ENCODE data around the gene ADIPOQ.
"Not testable (repeated sequence)": the region's sequence is repeated elsewhere in the genome, so short reads cannot be mapped to it uniquely, and the experiment has no call there.

ADIPOQ gene

GRCh38 chr3:186882150-186882524 is 39.6 kb downstream of the ADIPOQ start:
- in situ Hi-C loops (cut with HindIII; ENCODE audit: low sequenced_read_pairs), result no loop called here
- no peak for DNase-seq (ENCODE audit: low read depth)
- no peak overlapping the region for H3K4me3 ChIP-seq (ENCODE audit: low read depth, low read length)
- TF ChIP-seq CTCF (IDR thresholded peaks at IDR 0.05; ENCODE audit: low read depth, low read length, missing control alignments), result no peak

GRCh38 chr3:186882881-186883685 is 40.6 kb downstream of the ADIPOQ start:
- no peak for DNase-seq (ENCODE audit: low read depth)
- H3K4me3 ChIP-seq (ENCODE audit: low read depth, low read length), result no peak overlapping the region
- TF ChIP-seq CTCF (IDR thresholded peaks at IDR 0.05; ENCODE audit: low read depth, low read length, missing control alignments), result no peak
- in situ Hi-C loops (cut with HindIII; ENCODE audit: low sequenced_read_pairs), result no loop called here

- TF ChIP-seq CTCF (IDR thresholded peaks at IDR 0.05; ENCODE audit: low read depth, low read length, missing control alignments), result no peak
- DNase-seq (ENCODE audit: low read depth), result no peak
- no peak overlapping the region for H3K4me3 ChIP-seq (ENCODE audit: low read depth, low read length)
- in situ Hi-C loops (cut with HindIII; ENCODE audit: low sequenced_read_pairs), result no loop called here
Observed at GRCh38 chr3:186883686-186884058, 41.2 kb downstream of the ADIPOQ start.

- DNase-seq (ENCODE audit: low read depth); in situ Hi-C loops (cut with HindIII; ENCODE audit: low sequenced_read_pairs); H3K4me3 ChIP-seq (ENCODE audit: low read depth, low read length): not testable (repeated sequence)
Observed at GRCh38 chr3:186884868-186885267, 42.4 kb downstream of the ADIPOQ start.

GRCh38 chr3:186886202-186886981 is 43.9 kb downstream of the ADIPOQ start:
- H3K4me3 ChIP-seq (ENCODE audit: low read depth, low read length), result no peak overlapping the region
- no peak for TF ChIP-seq CTCF (IDR thresholded peaks at IDR 0.05; ENCODE audit: low read depth, low read length, missing control alignments)
- in situ Hi-C loops (cut with HindIII; ENCODE audit: low sequenced_read_pairs), result no loop called here
- DNase-seq (ENCODE audit: low read depth), result no peak

GRCh38 chr3:186887507-186887938 is 45.0 kb downstream of the ADIPOQ start:
- DNase-seq (ENCODE audit: low read depth); in situ Hi-C loops (cut with HindIII; ENCODE audit: low sequenced_read_pairs); H3K4me3 ChIP-seq (ENCODE audit: low read depth, low read length): not testable (repeated sequence)

GRCh38 chr3:186888569-186888968 is 46.1 kb downstream of the ADIPOQ start:
- no peak for TF ChIP-seq CTCF (IDR thresholded peaks at IDR 0.05; ENCODE audit: low read depth, low read length, missing control alignments)
- in situ Hi-C loops (cut with HindIII; ENCODE audit: low sequenced_read_pairs), result no loop called here

GRCh38 chr3:186889698-186890097 is 47.2 kb downstream of the ADIPOQ start:
- H3K4me3 ChIP-seq (ENCODE audit: low read depth, low read length); in situ Hi-C loops (cut with HindIII; ENCODE audit: low sequenced_read_pairs); DNase-seq (ENCODE audit: low read depth): not testable (repeated sequence)

More at GRCh38 chr3:186888569-186888968, 46.1 kb downstream of the ADIPOQ start:
- H3K4me3 ChIP-seq (ENCODE audit: low read depth, low read length), result no peak overlapping the region
- no peak for DNase-seq (ENCODE audit: low read depth)
